ENCODE measurements around the gene STIM1.

The STIM1 gene

GRCh38 chr11:3925513-3925912, 70.0 kb downstream of the STIM1 start:
- DNase-seq: no peak

DNA sequence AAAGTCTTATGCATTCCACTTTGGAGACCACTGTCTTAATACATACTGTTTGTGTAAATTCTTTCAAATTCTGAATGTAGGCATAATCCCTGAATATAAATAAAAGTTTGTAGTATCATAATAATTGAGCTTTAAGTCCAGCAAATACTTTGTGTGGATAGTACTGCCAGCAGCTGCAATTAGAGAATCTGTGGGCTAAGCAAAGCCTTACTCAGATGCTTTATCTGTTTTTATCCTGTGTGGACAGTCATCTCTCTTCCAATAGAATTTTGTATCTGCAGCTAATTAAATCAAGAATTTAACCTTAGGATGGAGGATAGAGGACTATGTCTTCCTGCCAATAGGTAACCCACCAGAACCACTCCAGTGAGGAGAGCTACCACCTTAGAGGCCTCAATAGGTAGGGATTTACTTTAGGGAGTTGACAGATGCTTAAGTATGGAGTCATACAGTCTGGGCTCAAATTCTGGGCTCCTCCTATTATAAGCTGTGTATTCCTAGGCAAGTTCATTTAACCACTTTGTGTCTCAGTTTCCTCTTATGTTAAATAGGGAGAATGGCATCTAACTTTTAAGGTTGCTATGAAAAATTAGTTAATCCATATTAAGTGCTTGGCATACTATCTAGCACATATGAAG, 71.1 kb downstream of the STIM1 start:
- no peak for DNase-seq

GRCh38 chr11:3927129-3927796, 71.8 kb downstream of the STIM1 start:
- DNase-seq: no peak

- DNase-seq: no peak
Measured at GRCh38 chr11:3929232-3929631, 73.8 kb downstream of the STIM1 start.

DNA sequence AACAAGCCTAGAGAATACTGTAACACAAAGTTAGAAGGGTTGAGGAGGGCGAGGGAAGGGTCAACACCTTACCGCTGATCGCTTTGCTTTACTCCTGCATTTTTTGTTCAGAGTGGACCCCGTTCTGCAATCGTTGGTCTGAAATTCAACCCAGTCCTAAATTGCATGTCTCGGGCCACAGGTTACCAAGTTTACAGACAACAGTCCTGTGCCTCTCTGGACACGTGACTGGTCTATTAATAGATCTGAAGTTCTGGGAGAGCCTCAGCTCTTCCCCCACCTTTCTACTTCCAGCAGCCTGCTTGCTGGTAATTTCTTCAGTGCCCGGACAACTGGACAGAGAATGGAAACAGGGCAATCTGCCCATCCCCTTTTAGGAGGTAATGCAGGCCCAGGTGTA, 74.2 kb downstream of the STIM1 start:
- DNase-seq: no peak

GRCh38 chr11:3932698-3933097, 77.2 kb downstream of the STIM1 start:
- DNase-seq: no peak

- no peak for DNase-seq
Measured at GRCh38 chr11:3933165-3933628, 77.7 kb downstream of the STIM1 start.

GRCh38 chr11:3934658-3935057, 79.2 kb downstream of the STIM1 start:
- DNase-seq: no peak

- no peak for DNase-seq
Measured at GRCh38 chr11:3936517-3936916, 81.1 kb downstream of the STIM1 start.

GRCh38 chr11:3939211-3939610, 83.7 kb downstream of the STIM1 start:
- DNase-seq: no peak

DNA sequence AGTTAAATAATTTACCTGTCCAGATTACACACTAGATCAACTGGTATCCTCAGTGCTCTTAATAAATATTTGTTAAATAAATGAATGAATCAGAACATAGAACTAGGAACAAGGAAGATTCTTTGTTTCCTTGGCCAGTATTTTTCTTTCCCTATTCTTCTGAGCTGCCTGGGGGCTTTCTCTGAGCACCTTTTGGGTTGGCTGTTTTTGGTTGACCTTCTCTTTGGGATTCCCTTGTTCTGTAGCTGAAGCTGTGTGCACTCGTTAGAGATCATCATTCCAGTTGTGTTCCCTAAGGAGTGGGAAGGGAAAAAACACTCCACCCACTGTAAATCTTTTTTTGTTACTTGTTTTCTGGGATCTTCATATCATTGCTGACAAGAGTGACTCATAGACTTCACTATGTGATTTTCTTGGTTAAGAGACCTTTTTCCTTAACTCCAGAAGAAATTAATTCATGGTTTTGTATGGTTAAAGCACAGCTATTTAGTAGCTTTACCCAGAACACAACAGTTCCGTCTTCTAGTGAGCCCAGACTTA, 84.3 kb downstream of the STIM1 start:
- no peak for DNase-seq

GRCh38 chr11:3942160-3942955, 86.9 kb downstream of the STIM1 start:
- DNase-seq: no peak

DNA sequence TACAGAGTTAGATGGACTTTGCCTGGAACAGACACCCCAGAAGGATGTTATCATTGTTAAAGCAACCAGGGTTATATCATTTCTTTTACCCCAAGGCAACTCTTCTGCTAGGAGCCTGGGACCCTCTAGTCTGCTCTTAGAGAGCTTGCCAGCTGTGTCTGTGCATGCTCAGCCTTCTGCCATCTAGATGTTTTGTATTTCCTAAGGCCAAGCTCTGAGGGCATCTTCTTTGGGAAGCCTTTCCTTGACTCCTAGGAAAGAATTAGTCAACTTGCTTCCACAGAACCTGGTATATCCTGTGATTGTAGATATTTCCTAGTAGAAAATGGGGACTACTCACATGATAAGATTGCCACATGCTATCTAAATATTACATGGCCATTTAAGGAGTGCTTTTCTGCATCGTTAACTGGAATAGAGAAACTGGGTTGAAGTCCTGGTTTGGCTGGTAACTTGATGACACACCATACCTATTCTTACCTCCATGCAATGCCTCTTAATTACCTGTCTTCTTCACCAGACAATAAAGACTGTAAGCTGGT, 87.6 kb downstream of the STIM1 start:
- DNase-seq: no peak

GRCh38 chr11:3944198-3944597, 88.7 kb downstream of the STIM1 start:
- DNase-seq: no peak

GRCh38 chr11:3946455-3947017, 91.1 kb downstream of the STIM1 start:
- DNase-seq: no peak

GRCh38 chr11:3947061-3947460, 91.6 kb downstream of the STIM1 start:
- DNase-seq: no peak

DNA sequence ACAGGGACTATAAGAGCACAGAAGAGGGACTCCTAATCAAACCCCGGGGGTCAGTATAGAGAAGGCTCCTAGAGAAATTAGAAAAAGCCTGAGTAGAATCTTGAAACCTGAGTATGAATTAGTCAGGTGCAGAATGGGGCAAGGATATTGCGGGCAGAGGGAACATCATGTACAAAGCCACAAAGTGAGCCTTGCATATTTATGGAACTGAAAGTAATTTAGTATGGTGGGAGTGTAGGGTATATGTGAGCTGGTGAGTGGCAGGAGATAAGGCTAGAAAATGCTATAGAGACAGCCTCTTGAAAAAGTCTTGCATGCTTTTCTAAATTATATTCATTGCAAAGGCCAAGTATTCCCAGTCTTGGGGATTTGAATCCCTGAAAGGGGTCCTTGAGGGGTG, 93.7 kb downstream of the STIM1 start:
- DNase-seq: no peak

DNA sequence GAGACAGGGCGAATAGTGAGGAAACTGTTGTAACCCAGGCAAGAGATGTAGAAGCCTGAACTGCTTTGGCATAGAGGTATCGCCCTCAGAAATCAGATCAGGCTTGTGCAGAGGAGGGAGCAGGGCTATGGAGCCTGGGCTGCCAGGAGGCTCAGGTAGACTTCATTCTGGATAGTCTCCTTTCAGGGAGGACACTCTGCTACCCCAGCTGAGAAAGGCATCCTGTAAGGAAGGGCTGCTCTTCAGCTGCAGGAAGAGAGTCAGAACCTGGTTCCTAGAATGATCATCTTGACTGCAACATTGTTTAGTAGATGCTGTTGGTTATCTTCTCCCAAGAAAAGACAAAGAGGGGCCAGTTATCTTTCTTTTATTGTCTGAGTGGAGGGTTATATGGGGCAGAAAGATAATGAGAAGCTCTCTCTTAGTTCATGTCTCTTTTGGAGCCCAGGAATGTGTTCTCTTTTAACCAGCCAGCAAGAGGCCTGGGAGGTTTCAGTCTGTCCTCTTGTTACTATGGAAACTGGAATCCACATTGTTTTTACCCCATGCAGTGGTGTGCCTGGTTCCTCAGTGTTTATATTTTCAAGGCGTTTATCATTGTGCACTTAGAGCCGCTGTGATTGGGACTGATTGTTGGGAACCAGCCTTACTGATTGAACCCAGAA, 95.7 kb downstream of the STIM1 start:
- DNase-seq: no peak

DNA sequence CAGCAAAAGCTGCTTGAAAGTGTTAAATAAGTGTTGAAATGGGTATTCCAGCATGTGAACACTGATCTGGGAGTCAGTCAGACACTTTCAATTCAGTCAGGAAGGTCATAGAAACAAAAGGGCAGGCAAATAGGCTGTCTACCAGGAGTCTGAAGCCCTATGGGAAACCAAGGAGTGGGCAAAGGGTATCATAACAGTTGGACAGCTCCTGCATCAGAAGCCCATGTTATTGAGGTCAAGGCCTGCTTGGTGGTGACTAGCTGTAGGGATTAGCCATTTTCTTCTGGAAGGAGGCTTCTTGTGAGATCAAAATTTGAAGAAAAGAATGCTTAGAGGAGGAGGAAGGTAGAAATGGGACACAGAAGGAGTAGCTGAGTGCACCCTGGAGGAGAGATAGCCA, 97.3 kb downstream of the STIM1 start:
- no peak for DNase-seq

- no peak for DNase-seq
Measured at GRCh38 chr11:3953327-3953726, 97.9 kb downstream of the STIM1 start.

- no peak for DNase-seq
Measured at GRCh38 chr11:3954448-3955298, 99.2 kb downstream of the STIM1 start.

DNA sequence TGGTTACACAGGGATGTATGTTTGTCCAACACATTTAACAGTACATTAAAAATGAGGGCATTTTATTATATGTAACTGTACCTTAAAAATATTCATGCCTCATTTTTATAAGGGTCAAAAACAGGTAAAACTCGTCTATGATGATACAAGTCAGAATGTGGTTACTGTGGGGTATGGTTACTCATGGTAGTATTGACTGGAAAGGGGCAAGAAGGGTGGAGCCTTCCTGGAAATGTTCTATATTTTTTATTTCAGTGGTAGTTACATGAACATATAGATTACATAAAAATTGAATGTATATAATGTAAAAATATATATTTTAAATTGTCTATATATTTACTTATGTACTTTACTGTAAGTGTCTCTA, 99.8 kb downstream of the STIM1 start:
- no peak for DNase-seq
